ENCODE results near the gene TTC29. TPM values are rescaled to one million over a fixed set of nuclear protein-coding genes. Genes with fewer than 3 reads are reported as not detected.
"Not testable (repeated sequence)": the region's sequence is repeated elsewhere in the genome, so short reads cannot be mapped to it uniquely, and the experiment has no call there.

Gene TTC29
- total and polyA plus RNA-seq, 12 donors, result not detected

DNA sequence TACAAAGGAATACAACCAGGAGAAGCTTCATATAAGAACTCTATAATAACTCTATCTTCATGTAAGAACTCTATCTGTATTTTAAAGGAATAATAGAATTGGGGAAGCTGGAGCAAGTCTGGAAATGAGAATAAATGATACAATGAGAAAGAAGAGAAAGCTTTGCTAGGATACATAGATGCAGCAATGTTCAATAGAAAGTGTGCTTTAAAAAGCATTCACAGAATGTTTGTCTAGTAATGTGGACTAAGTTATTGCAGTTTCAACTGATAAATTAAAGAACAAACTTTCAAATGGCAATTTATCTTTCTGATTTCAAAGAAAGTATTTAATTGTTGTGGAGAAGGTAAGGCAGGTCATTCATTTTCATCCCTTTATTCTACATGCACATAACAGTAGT lies 104.9 kb downstream of the TTC29 start:
- no peak overlapping the region for H3K27ac ChIP-seq
- no peak overlapping the region for H3K4me3 ChIP-seq
- no peak for TF ChIP-seq POLR2A (IDR thresholded peaks at IDR 0.05)
- TF ChIP-seq, protein P1, sequence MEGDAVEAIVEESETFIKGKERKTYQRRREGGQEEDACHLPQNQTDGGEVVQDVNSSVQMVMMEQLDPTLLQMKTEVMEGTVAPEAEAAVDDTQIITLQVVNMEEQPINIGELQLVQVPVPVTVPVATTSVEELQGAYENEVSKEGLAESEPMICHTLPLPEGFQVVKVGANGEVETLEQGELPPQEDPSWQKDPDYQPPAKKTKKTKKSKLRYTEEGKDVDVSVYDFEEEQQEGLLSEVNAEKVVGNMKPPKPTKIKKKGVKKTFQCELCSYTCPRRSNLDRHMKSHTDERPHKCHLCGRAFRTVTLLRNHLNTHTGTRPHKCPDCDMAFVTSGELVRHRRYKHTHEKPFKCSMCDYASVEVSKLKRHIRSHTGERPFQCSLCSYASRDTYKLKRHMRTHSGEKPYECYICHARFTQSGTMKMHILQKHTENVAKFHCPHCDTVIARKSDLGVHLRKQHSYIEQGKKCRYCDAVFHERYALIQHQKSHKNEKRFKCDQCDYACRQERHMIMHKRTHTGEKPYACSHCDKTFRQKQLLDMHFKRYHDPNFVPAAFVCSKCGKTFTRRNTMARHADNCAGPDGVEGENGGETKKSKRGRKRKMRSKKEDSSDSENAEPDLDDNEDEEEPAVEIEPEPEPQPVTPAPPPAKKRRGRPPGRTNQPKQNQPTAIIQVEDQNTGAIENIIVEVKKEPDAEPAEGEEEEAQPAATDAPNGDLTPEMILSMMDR (IDR thresholded peaks at IDR 0.05), result no peak
- H3K36me3 ChIP-seq (replicated peaks in 1 of 2), result no peaks in the 10 kb centered on the region
- H3K4me1 ChIP-seq (replicated peaks in 1 of 2), result no peaks in the 10 kb centered on the region
- DNase-seq, result no peak
- H3K9me3 ChIP-seq (replicated peaks in 1 of 3), result no peaks in the 10 kb centered on the region
- intact Hi-C loops (cut with DNase I), result no loop called here
- no peaks in the 10 kb centered on the region for H3K27me3 ChIP-seq

DNA sequence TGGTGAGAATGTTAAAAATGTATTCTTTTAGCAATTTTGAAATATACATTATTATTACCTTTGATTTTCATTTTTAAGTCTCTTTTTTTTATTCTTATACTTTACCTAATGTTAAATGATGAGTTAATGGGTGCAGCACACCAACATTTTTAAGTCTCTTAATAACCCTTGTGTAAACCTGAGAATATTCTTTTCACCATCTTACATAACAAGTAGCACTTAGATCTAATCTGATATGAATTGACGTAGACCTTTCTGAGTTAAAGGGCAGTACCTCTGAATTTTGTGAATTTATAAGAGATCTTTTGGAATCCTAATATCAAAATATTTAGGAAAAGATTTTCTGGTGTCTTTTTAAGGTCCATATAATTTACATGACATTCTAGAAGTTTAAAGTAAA lies 110.6 kb downstream of the TTC29 start:
- 79 to 92% (median 83%) methylated on average over 1 of the region's 1 CpG for WGBS, 4 donors
- intact Hi-C loops (cut with DNase I), result no loop called here
- DNase-seq, result no peak
- no peak for TF ChIP-seq POLR2A (IDR thresholded peaks at IDR 0.05)
- TF ChIP-seq, protein P1 (IDR thresholded peaks at IDR 0.05), result no peak
- no peak overlapping the region for H3K4me3 ChIP-seq
- no peaks in the 10 kb centered on the region for H3K27me3 ChIP-seq
- H3K9me3 ChIP-seq (replicated peaks in 1 of 3), result no peaks in the 10 kb centered on the region
- no peak overlapping the region for H3K27ac ChIP-seq
- H3K36me3 ChIP-seq (replicated peaks in 1 of 2), result no peaks in the 10 kb centered on the region
- H3K4me1 ChIP-seq (replicated peaks in 1 of 2), result no peaks in the 10 kb centered on the region

DNA sequence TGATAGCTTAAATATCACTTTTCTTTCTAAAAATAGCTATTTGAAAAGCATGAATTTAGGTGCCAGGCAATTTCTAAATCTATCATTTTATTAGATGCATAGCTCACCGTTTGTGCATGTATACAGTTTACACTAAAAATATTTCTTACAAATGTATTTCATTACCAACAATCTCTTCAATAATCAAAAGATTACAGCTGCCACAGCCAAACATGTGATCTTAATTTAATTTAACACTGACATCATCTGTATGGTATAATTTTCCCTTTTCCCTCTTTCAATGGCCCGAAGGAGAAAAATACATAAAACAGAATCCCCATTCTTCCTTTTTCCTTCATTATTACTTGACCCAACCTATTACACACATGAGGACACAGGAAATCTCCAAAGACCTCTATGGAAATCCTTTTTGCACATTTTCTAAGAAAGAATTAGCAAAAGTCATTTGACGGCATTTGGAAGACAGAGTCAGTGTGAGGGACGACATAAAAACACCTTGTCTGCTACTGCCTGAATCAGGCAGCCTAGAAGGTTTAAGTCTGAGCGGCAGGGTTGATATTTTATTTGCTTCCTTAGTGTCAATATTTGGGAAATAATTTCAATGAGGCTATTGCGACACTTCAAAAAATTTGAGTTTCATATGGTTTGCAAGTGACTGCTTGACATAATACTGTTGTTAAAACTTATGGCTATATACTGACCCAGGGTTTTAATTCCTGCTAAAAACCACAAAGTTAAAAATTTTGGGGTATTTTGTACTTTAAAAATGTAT lies 111.2 kb downstream of the TTC29 start:
- TF ChIP-seq POLR2A (IDR thresholded peaks at IDR 0.05), result no peak
- TF ChIP-seq, protein P1 (IDR thresholded peaks at IDR 0.05), result no peak
- no peaks in the 10 kb centered on the region for H3K36me3 ChIP-seq (replicated peaks in 1 of 2)
- intact Hi-C loops (cut with DNase I), result no loop called here
- no peak overlapping the region for H3K27ac ChIP-seq
- H3K9me3 ChIP-seq (replicated peaks in 1 of 3), result no peaks in the 10 kb centered on the region
- WGBS, 4 donors, result 71 to 81% (median 79%) methylated on average over 6 of the region's 6 CpGs
- no peaks in the 10 kb centered on the region for H3K4me1 ChIP-seq (replicated peaks in 1 of 2)
- H3K4me3 ChIP-seq, result no peak overlapping the region
- H3K27me3 ChIP-seq, result no peaks in the 10 kb centered on the region
- no peak for DNase-seq

DNA sequence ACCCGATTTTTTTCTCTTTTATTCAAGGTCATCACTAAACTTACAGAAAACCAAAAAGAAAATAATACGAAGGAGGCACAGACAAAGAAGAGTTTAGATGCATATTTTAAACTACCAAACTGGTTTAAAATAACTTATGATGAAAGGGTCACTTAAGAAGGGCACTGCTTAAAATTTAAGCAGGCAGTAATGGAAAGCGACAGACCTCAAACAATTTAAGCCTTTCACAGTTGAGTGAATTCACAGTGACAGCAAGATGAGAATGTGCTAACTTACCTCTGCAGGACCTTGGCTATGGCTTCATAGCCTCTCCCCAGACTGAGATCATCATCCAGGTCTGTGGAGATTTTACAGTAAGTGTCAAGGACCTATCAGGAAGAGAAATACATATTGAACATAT lies 112.1 kb downstream of the TTC29 start:
- no peaks in the 10 kb centered on the region for H3K9me3 ChIP-seq (replicated peaks in 1 of 3)
- no peak overlapping the region for H3K4me3 ChIP-seq
- H3K4me1 ChIP-seq (replicated peaks in 1 of 2), result no peaks in the 10 kb centered on the region
- H3K27me3 ChIP-seq, result no peaks in the 10 kb centered on the region
- TF ChIP-seq, protein P1 (IDR thresholded peaks at IDR 0.05), result no peak
- TF ChIP-seq POLR2A (IDR thresholded peaks at IDR 0.05), result no peak
- intact Hi-C loops (cut with DNase I), result no loop called here
- WGBS, 4 donors, result 33 to 39% (median 35%) methylated on average over 3 of the region's 3 CpGs
- no peak for DNase-seq
- H3K27ac ChIP-seq, result no peak overlapping the region
- H3K36me3 ChIP-seq (replicated peaks in 1 of 2), result no peaks in the 10 kb centered on the region

DNA sequence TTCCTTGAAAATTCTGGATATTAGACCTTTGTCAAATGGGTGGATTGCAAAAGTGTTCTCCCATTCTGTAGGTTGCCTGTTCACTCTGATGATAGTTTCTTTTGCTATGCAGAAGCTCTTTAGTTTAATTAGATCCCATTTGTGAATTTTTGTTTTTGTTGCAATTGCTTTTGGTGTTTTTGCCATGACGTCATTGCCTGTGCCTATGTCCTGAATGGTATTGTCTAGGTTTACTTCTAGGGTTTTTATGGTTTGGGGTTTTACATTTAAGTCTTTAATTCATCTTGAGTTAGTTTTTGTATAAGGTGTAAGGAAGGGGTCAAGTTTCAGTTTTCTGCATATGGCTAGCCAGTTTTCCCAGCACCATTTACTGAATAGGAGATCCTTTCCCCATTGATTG lies 122.7 kb downstream of the TTC29 start:
- DNase-seq; intact Hi-C loops (cut with DNase I); H3K27ac ChIP-seq; H3K4me1 ChIP-seq (replicated peaks in 1 of 2); H3K4me3 ChIP-seq; H3K9me3 ChIP-seq (replicated peaks in 1 of 3); H3K27me3 ChIP-seq; H3K36me3 ChIP-seq (replicated peaks in 1 of 2): not testable (repeated sequence)
- WGBS, 4 donors, result 73 to 87% (median 78%) methylated on average over 1 of the region's 1 CpG
